Fibroblast of lung (primary cell): Measurements from ENCODE around the gene LMO1. TPM values are rescaled to one million over a fixed set of nuclear protein-coding genes. Genes with fewer than 3 reads are reported as not detected.

Experiments used
- DNase-seq, 2 donors: peaks; one replicate each; pipeline versions ENCODE4 v3.0.0 to v3.0.0-alpha.2; 2010; ENCODE audit warnings: low read depth in 2 of 2
- H2AFZ ChIP-seq: 2 replicates; pipeline ENCODE4 v1.5.1; 2012; ENCODE audit warnings: low read length, control low read depth, inconsistent platforms
- H3K27ac ChIP-seq: 2 replicates; pipeline ENCODE4 v1.5.1; 2011; ENCODE audit warnings: low read length, control low read depth; ENCODE audit not compliant: insufficient read depth
- H3K27me3 ChIP-seq: 2 replicates; pipeline ENCODE4 v1.5.1; 2011; ENCODE audit warnings: mild to moderate bottlenecking, low read length; ENCODE audit not compliant: control insufficient read depth, insufficient read depth
- H3K36me3 ChIP-seq: 2 replicates; pipeline ENCODE4 v1.5.1; 2011; ENCODE audit warnings: low read length; ENCODE audit not compliant: control insufficient read depth, insufficient read depth
- H3K4me1 ChIP-seq: 2 replicates; pipeline ENCODE4 v1.5.1; 2011; ENCODE audit warnings: low read length; ENCODE audit not compliant: control insufficient read depth, insufficient read depth; ENCODE audit errors: extremely low read depth
- H3K4me2 ChIP-seq: 2 replicates; pipeline ENCODE4 v1.5.1; 2011; ENCODE audit warnings: low read length, control low read depth; ENCODE audit not compliant: insufficient read depth; ENCODE audit errors: extremely low read depth
- H3K4me3 ChIP-seq, 4 experiments: fragments of 200-600 bp in 1 of 4; sonication (generic) in 1 of 4; replicated peaks in 1 of 4; 2 replicates each; pipeline ENCODE4 v1.5.1; 2011 to 2016; ENCODE audit warnings: low read length in 4 of 4, low read depth in 3 of 4, mild to moderate bottlenecking in 3 of 4, control low read depth in 2 of 4, inconsistent platforms in 1 of 4, mixed read lengths in 1 of 4; ENCODE audit not compliant: insufficient read depth in 1 of 4; ENCODE audit errors: control extremely low read depth in 1 of 4
- H3K79me2 ChIP-seq: 2 replicates; pipeline ENCODE4 v1.5.1; 2012; ENCODE audit warnings: mild to moderate bottlenecking, low read length, inconsistent platforms; ENCODE audit not compliant: control insufficient read depth, insufficient read depth
- H3K9ac ChIP-seq: 2 replicates; pipeline ENCODE4 v1.5.1; 2011; ENCODE audit warnings: mild to moderate bottlenecking, low read length, control low read depth; ENCODE audit not compliant: insufficient read depth
- H3K9me3 ChIP-seq: 2 replicates; pipeline ENCODE4 v1.5.1; 2012; ENCODE audit warnings: low read depth, low read length; ENCODE audit not compliant: control insufficient read depth, insufficient read depth
- H4K20me1 ChIP-seq: 2 replicates; pipeline ENCODE4 v1.5.1; 2011; ENCODE audit warnings: low read length; ENCODE audit not compliant: control insufficient read depth, insufficient read depth; ENCODE audit errors: extremely low read depth
- CTCF ChIP-seq, 2 donors: IDR thresholded peaks in 1 of 2; conservative IDR thresholded peaks in 1 of 2; 1 replicate in 1 of 2; 2 replicates in 1 of 2; pipeline ENCODE4 v1.5.1; 2011 to 2012; ENCODE audit warnings: low read length in 2 of 2, control low read depth in 1 of 2, inconsistent platforms in 1 of 2, low read depth in 1 of 2, mild to moderate bottlenecking in 1 of 2
- EZH2 ChIP-seq: IDR thresholded peaks from 2 replicates; pipeline ENCODE4 v1.5.1; 2012; ENCODE audit warnings: low read length, control low read depth, mild to moderate bottlenecking; ENCODE audit errors: missing control alignments
- polyA plus RNA-seq, 2 donors: library from polyadenylated mRNA; depleted of rRNA in 1 of 2; stranded (reverse) in 1 of 2; unstranded in 1 of 2; fragments of >200 nt; gene quantifications; 2 replicates each; pipeline ENCODE4 v1.2.1, GENCODE V29; 2011 to 2012; ENCODE audit warnings: missing spikeins in 1 of 2
- total RNA-seq: library from RNA; depleted of rRNA; stranded (reverse); fragments of >200 nt; gene quantifications from 2 replicates; pipeline ENCODE4 v1.2.1, GENCODE V29; 2014

The LMO1 gene
- total and polyA plus RNA-seq, 2 donors (not counting 1 experiment from before 2014, with no cell fraction given): not detected

GRCh38 chr11:8196749-8197148 lies 66.9 kb downstream of the LMO1 start:
- Histone ChIP-seq H3K79me2 (no peaks in the 10 kb centered on the region), H3K4me3 (no peak overlapping the region), H4K20me1 (no peaks in the 10 kb centered on the region), H3K4me1 (no peaks in the 10 kb centered on the region), H3K36me3 (no peaks in the 10 kb centered on the region), H3K27me3 (peaks cover 2% of the 10 kb centered on the region), H3K27ac (no peak overlapping the region), H3K4me2 (no peak overlapping the region), H2AFZ (no peak overlapping the region), H3K9me3 (no peaks in the 10 kb centered on the region), H3K9ac (no peak overlapping the region)
- DNase-seq: no peak
- TF ChIP-seq CTCF (conservative IDR thresholded peaks at IDR 0.05 in 1 of 2, IDR thresholded peaks at IDR 0.05 in 1 of 2; ENCODE audit: low read depth in 1 of 2, low read length in 2 of 2) (no peak), EZH2 (no peak)

DNA sequence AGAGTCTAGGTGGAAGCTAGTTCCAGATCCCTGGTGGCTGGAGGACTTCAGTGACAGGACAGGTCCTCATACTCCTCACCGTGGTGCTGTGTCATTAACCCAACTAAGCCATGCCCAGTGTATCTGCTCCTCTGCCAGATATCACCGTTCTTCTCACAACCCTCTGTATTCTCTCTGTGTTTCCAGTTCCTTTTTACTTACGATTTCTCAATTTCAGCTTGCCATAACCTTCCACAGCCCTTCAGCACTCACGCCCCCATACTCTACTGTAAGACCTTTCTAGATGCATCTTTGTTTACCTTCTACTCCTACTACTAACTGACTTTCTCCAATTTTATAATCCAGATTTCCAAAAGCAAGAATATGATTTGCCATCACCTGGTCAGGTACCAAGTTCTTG lies 68.7 kb downstream of the LMO1 start:
- Histone ChIP-seq H3K4me2 (no peak overlapping the region), H3K36me3 (no peaks in the 10 kb centered on the region), H3K9ac (no peak overlapping the region), H3K4me1 (no peaks in the 10 kb centered on the region), H3K27ac (no peak overlapping the region), H3K4me3 (no peak overlapping the region), H2AFZ (no peak overlapping the region), H3K9me3 (no peaks in the 10 kb centered on the region), H4K20me1 (no peaks in the 10 kb centered on the region), H3K79me2 (no peaks in the 10 kb centered on the region), H3K27me3 (peaks cover 2% of the 10 kb centered on the region)
- no peak for DNase-seq
- TF ChIP-seq EZH2: no peak
- TF ChIP-seq CTCF (conservative IDR thresholded peaks at IDR 0.05 in 1 of 2, IDR thresholded peaks at IDR 0.05 in 1 of 2; ENCODE audit: low read depth in 1 of 2, low read length in 2 of 2): no peak

DNA sequence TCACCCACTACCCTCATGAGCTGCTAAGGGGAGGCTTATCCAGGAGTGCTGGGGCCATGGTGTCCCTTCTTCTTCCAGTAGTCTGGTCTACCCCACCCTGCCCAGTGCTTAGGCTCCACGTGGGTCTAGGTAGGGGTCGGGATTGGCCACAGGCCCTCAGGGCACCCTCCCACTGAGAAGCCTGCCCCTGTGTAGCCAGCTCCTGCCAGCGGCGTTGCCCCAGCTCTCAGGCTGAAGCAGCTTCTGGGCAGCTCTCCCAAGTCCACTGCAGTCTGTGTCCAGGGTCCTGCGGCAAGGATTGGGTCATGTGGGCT lies 70.8 kb downstream of the LMO1 start:
- H3K36me3 ChIP-seq: no peaks in the 10 kb centered on the region
- no peak overlapping the region for H3K9ac ChIP-seq
- H3K4me2 ChIP-seq: no peak overlapping the region
- H3K4me1 ChIP-seq: no peaks in the 10 kb centered on the region
- no peak overlapping the region for H2AFZ ChIP-seq
- no peaks in the 10 kb centered on the region for H4K20me1 ChIP-seq
- no peak overlapping the region for H3K4me3 ChIP-seq
- TF ChIP-seq CTCF (conservative IDR thresholded peaks at IDR 0.05 in 1 of 2, IDR thresholded peaks at IDR 0.05 in 1 of 2; ENCODE audit: low read depth in 1 of 2, low read length in 2 of 2) (no peak), EZH2 (no peak)
- DNase-seq: no peak
- H3K27me3 ChIP-seq: peaks cover 2% of the 10 kb centered on the region
- no peaks in the 10 kb centered on the region for H3K79me2 ChIP-seq
- no peak overlapping the region for H3K27ac ChIP-seq
- no peaks in the 10 kb centered on the region for H3K9me3 ChIP-seq
